WTC11 (cell line): ENCODE results near the gene GPC6. TPM values are rescaled to one million over a fixed set of nuclear protein-coding genes. Genes with fewer than 3 reads are reported as not detected.

ENCODE experiments used
- ATAC-seq: fragments of 200-7000 bp; cut with Tn5 transposase; 2 replicates; pipeline ENCODE4 v1.10.0; 2021; ENCODE audit warnings: mild to moderate bottlenecking, moderate library complexity
- CTCF ChIA-PET: fragments of 300-600 bp; sonication (Branson Sonifier 250); formaldehyde crosslinking; loops from one replicate; lab custom pipeline; 2021; ENCODE audit warnings: antibody characterized with exemption; lab: Charles Lee
- POLR2A ChIA-PET: fragments of 350-600 bp; sonication (Branson Sonifier 250); formaldehyde crosslinking; loops from one replicate; lab custom pipeline; 2021; ENCODE audit warnings: antibody characterized with exemption; lab: Charles Lee
- DNase-seq: peaks from one replicate; pipeline ENCODE4 v3.0.0; 2021; ENCODE audit warnings: low spot score
- H3K27ac Mint-ChIP-seq: 2 replicates; pipeline ENCODE4 v1.8.0; 2021; ENCODE audit warnings: mixed read lengths
- H3K27me3 Mint-ChIP-seq: 2 replicates; pipeline ENCODE4 v1.8.0; 2021; ENCODE audit warnings: low read depth, mild to moderate bottlenecking, moderate library complexity, mixed read lengths
- H3K36me3 Mint-ChIP-seq: 2 replicates; pipeline ENCODE4 v1.8.0; 2021; ENCODE audit warnings: mixed read lengths
- H3K4me1 Mint-ChIP-seq: 2 replicates; pipeline ENCODE4 v1.8.0; 2022; ENCODE audit warnings: mixed read lengths
- H3K4me3 Mint-ChIP-seq: 2 replicates; pipeline ENCODE4 v1.8.0; 2021; ENCODE audit warnings: mild to moderate bottlenecking, moderate library complexity, mixed read lengths
- H3K9me3 Mint-ChIP-seq: 2 replicates; pipeline ENCODE4 v1.8.0; 2021; ENCODE audit warnings: mixed read lengths
- CREB1 ChIP-seq: sonication (generic); formaldehyde crosslinking; IDR thresholded peaks from 2 replicates; pipeline ENCODE4 v1.8.0; 2023; ENCODE audit warnings: mild to moderate bottlenecking, missing genetic modification reagents
- CREM ChIP-seq: sonication (generic); formaldehyde crosslinking; IDR thresholded peaks from 2 replicates; pipeline ENCODE4 v1.8.1; 2022; ENCODE audit warnings: mild to moderate bottlenecking, missing genetic modification reagents, moderate library complexity
- FOXP1 ChIP-seq: sonication (generic); formaldehyde crosslinking; IDR thresholded peaks from 2 replicates; pipeline ENCODE4 v1.8.0; 2022; ENCODE audit warnings: missing genetic modification reagents, mild to moderate bottlenecking, moderate library complexity, borderline replicate concordance
- GABPB1 ChIP-seq: sonication (generic); formaldehyde crosslinking; IDR thresholded peaks from 2 replicates; pipeline ENCODE4 v1.8.1; 2023; ENCODE audit warnings: mild to moderate bottlenecking, missing genetic modification reagents
- MXD4 ChIP-seq: fragments of 250-450 bp; sonication (Bioruptor Pico); IDR thresholded peaks from 2 replicates; pipeline ENCODE4 v1.8.0; 2021; ENCODE audit warnings: mild to moderate bottlenecking, moderate library complexity, borderline replicate concordance
- NFATC4 ChIP-seq: fragments of 250-450 bp; sonication (Bioruptor Pico); IDR thresholded peaks from 2 replicates; pipeline ENCODE4 v1.9.0; 2021; ENCODE audit warnings: mild to moderate bottlenecking
- NFE2L1 ChIP-seq: sonication (generic); formaldehyde crosslinking; IDR thresholded peaks from 2 replicates; pipeline ENCODE4 v1.8.1; 2023; ENCODE audit warnings: missing genetic modification reagents
- OVOL2 ChIP-seq: fragments of 250-450 bp; sonication (Bioruptor Pico); IDR thresholded peaks from 2 replicates; pipeline ENCODE4 v1.9.0; 2021; ENCODE audit warnings: mild to moderate bottlenecking, borderline replicate concordance
- RORB ChIP-seq: fragments of 250-450 bp; sonication (Bioruptor Pico); IDR thresholded peaks from 2 replicates; pipeline ENCODE4 v1.9.0; 2021; ENCODE audit warnings: mild to moderate bottlenecking
- SMAD3 ChIP-seq: sonication (generic); formaldehyde crosslinking; IDR thresholded peaks from 2 replicates; pipeline ENCODE4 v1.8.0; 2022; ENCODE audit warnings: missing genetic modification reagents, mild to moderate bottlenecking, borderline replicate concordance
- SMAD4 ChIP-seq: sonication (generic); formaldehyde crosslinking; IDR thresholded peaks from 2 replicates; pipeline ENCODE4 v1.8.0; 2022; ENCODE audit warnings: mild to moderate bottlenecking, missing genetic modification reagents
- ZNF263 ChIP-seq: sonication (generic); formaldehyde crosslinking; IDR thresholded peaks from 2 replicates; pipeline ENCODE4 v1.8.1; 2022; ENCODE audit warnings: low read depth, mild to moderate bottlenecking, moderate library complexity, missing genetic modification reagents
- ZNF416 ChIP-seq: fragments of 250-450 bp; sonication (Bioruptor Pico); IDR thresholded peaks from 2 replicates; pipeline ENCODE4 v1.9.0; 2021; ENCODE audit warnings: mild to moderate bottlenecking, inconsistent platforms
- total RNA-seq: library from RNA; stranded (reverse); gene quantifications from 3 replicates; pipeline ENCODE4 v1.2.3, GENCODE V29; 2021
- TF ChIP-seq, protein P1 (sequence below): sonication (generic); formaldehyde crosslinking; IDR thresholded peaks from 2 replicates; pipeline ENCODE4 v1.8.1; 2022; ENCODE audit warnings: low read depth, mild to moderate bottlenecking, moderate library complexity, missing genetic modification reagents, borderline replicate concordance
- TF ChIP-seq, protein P2 (sequence below): sonication (generic); formaldehyde crosslinking; IDR thresholded peaks from 2 replicates; pipeline ENCODE4 v1.8.1; 2023; ENCODE audit warnings: mild to moderate bottlenecking, moderate library complexity, missing genetic modification reagents
- TF ChIP-seq, protein P3 (sequence below): fragments of 250-450 bp; sonication (Bioruptor Pico); IDR thresholded peaks from 2 replicates; pipeline ENCODE4 v1.9.0; 2021; ENCODE audit warnings: moderate library complexity, mild to moderate bottlenecking, inconsistent platforms, borderline replicate concordance
- TF ChIP-seq, protein P4 (sequence below): sonication (generic); formaldehyde crosslinking; IDR thresholded peaks from 2 replicates; pipeline ENCODE4 v1.8.0; 2023; ENCODE audit warnings: mild to moderate bottlenecking, missing genetic modification reagents
- TF ChIP-seq, protein P5 (sequence below): sonication (generic); formaldehyde crosslinking; IDR thresholded peaks from 2 replicates; pipeline ENCODE4 v1.8.1; 2023; ENCODE audit warnings: mild to moderate bottlenecking, missing genetic modification reagents, moderate library complexity
- TF ChIP-seq, protein P6 (sequence below): sonication (generic); formaldehyde crosslinking; IDR thresholded peaks from 2 replicates; pipeline ENCODE4 v1.8.0; 2022; ENCODE audit warnings: mild to moderate bottlenecking, missing genetic modification reagents

Gene GPC6
- total RNA-seq, 1 experiment from 2014 or later = 19.5 TPM

DNA sequence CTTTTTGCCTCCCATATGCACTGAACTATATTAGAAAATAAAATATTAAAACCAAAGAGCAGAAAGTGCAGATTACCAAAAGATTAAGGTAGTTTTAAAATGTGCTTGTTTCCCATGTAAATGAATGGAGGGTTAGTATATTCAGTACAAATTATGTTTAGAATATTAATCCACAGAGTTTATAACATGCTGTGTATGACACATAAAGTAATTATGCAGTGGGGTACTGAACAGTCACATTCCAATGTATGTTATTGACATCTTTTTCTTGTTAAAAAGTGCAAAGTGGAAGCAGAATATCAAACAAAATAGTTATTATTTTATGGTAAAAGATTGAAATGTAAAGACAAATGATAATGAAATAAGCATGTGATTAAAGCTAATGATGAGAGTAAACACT lies 79.3 kb downstream of the GPC6 start (continued):
- TF ChIP-seq, protein P1, sequence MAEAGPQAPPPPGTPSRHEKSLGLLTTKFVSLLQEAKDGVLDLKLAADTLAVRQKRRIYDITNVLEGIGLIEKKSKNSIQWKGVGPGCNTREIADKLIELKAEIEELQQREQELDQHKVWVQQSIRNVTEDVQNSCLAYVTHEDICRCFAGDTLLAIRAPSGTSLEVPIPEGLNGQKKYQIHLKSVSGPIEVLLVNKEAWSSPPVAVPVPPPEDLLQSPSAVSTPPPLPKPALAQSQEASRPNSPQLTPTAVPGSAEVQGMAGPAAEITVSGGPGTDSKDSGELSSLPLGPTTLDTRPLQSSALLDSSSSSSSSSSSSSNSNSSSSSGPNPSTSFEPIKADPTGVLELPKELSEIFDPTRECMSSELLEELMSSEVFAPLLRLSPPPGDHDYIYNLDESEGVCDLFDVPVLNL (CRISPR knock-in tag) = no peak
- TF ChIP-seq FOXP1 (CRISPR knock-in tag) = no peak
- TF ChIP-seq SMAD3 (CRISPR knock-in tag) = no peak
- no peak for TF ChIP-seq NFATC4 (CRISPR knock-in tag)
- TF ChIP-seq, protein P2, sequence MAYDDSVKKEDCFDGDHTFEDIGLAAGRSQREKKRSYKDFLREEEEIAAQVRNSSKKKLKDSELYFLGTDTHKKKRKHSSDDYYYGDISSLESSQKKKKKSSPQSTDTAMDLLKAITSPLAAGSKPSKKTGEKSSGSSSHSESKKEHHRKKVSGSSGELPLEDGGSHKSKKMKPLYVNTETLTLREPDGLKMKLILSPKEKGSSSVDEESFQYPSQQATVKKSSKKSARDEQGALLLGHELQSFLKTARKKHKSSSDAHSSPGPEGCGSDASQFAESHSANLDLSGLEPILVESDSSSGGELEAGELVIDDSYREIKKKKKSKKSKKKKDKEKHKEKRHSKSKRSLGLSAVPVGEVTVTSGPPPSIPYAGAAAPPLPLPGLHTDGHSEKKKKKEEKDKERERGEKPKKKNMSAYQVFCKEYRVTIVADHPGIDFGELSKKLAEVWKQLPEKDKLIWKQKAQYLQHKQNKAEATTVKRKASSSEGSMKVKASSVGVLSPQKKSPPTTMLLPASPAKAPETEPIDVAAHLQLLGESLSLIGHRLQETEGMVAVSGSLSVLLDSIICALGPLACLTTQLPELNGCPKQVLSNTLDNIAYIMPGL (CRISPR knock-in tag) = no peak
- TF ChIP-seq RORB (CRISPR knock-in tag) = no peak

DNA sequence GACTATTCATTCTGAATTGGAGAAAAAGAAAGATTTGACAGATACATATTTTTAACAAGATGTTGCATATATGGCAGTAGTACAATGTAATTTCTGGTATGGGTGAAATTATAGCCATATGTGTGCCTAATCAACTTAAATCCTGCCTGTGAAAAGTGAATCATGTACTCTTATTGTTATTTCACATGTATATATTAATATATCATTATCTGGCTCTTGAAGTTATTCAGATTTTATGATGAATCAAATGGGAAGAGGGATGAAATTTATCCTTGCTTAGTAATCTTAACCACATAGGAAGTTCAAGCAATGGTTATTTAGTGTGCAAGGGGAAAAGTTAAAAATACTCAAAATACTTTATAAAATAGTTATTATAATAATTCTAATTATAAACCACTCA lies 80.5 kb downstream of the GPC6 start:
- Mint-ChIP-seq H3K4me1 (peaks cover 32% of the 10 kb centered on the region), H3K9me3 (no peaks in the 10 kb centered on the region), H3K27ac (no peak overlapping the region), H3K4me3 (no peak overlapping the region), H3K27me3 (no peaks in the 10 kb centered on the region), H3K36me3 (no peaks in the 10 kb centered on the region)
- ChIA-PET CTCF (no interaction called here), POLR2A (no interaction called here)
- no peak for TF ChIP-seq SMAD4 (CRISPR knock-in tag)
- TF ChIP-seq, protein P3, sequence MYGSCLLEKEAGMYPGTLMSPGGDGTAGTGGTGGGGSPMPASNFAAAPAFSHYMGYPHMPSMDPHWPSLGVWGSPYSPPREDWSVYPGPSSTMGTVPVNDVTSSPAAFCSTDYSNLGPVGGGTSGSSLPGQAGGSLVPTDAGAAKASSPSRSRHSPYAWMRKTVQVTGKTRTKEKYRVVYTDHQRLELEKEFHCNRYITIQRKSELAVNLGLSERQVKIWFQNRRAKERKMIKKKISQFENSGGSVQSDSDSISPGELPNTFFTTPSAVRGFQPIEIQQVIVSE (CRISPR knock-in tag) = no peak
- TF ChIP-seq, protein P4, sequence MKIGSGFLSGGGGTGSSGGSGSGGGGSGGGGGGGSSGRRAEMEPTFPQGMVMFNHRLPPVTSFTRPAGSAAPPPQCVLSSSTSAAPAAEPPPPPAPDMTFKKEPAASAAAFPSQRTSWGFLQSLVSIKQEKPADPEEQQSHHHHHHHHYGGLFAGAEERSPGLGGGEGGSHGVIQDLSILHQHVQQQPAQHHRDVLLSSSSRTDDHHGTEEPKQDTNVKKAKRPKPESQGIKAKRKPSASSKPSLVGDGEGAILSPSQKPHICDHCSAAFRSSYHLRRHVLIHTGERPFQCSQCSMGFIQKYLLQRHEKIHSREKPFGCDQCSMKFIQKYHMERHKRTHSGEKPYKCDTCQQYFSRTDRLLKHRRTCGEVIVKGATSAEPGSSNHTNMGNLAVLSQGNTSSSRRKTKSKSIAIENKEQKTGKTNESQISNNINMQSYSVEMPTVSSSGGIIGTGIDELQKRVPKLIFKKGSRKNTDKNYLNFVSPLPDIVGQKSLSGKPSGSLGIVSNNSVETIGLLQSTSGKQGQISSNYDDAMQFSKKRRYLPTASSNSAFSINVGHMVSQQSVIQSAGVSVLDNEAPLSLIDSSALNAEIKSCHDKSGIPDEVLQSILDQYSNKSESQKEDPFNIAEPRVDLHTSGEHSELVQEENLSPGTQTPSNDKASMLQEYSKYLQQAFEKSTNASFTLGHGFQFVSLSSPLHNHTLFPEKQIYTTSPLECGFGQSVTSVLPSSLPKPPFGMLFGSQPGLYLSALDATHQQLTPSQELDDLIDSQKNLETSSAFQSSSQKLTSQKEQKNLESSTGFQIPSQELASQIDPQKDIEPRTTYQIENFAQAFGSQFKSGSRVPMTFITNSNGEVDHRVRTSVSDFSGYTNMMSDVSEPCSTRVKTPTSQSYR (CRISPR knock-in tag) = no peak
- TF ChIP-seq, protein P5, sequence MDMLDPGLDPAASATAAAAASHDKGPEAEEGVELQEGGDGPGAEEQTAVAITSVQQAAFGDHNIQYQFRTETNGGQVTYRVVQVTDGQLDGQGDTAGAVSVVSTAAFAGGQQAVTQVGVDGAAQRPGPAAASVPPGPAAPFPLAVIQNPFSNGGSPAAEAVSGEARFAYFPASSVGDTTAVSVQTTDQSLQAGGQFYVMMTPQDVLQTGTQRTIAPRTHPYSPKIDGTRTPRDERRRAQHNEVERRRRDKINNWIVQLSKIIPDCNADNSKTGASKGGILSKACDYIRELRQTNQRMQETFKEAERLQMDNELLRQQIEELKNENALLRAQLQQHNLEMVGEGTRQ (CRISPR knock-in tag) = no peak
- no peak for TF ChIP-seq GABPB1 (CRISPR knock-in tag)
- TF ChIP-seq CREB1 (CRISPR knock-in tag) = no peak
- TF ChIP-seq MXD4 (CRISPR knock-in tag) = no peak
- TF ChIP-seq ZNF416 (CRISPR knock-in tag) = no peak
- TF ChIP-seq ZNF263 (CRISPR knock-in tag) = no peak
- TF ChIP-seq SMAD3 (CRISPR knock-in tag) = no peak
- TF ChIP-seq, protein P6, sequence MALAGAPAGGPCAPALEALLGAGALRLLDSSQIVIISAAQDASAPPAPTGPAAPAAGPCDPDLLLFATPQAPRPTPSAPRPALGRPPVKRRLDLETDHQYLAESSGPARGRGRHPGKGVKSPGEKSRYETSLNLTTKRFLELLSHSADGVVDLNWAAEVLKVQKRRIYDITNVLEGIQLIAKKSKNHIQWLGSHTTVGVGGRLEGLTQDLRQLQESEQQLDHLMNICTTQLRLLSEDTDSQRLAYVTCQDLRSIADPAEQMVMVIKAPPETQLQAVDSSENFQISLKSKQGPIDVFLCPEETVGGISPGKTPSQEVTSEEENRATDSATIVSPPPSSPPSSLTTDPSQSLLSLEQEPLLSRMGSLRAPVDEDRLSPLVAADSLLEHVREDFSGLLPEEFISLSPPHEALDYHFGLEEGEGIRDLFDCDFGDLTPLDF (CRISPR knock-in tag) = no peak
- no peak for TF ChIP-seq OVOL2 (CRISPR knock-in tag)
- TF ChIP-seq FOXP1 (CRISPR knock-in tag) = no peak
- TF ChIP-seq, protein P1 (CRISPR knock-in tag) = no peak
- no peak for TF ChIP-seq NFE2L1 (CRISPR knock-in tag)
- TF ChIP-seq CREM = no peak
- ATAC-seq = no peak
- no peak for DNase-seq
